ENCODE results near the gene SIPA1L2.

DNA sequence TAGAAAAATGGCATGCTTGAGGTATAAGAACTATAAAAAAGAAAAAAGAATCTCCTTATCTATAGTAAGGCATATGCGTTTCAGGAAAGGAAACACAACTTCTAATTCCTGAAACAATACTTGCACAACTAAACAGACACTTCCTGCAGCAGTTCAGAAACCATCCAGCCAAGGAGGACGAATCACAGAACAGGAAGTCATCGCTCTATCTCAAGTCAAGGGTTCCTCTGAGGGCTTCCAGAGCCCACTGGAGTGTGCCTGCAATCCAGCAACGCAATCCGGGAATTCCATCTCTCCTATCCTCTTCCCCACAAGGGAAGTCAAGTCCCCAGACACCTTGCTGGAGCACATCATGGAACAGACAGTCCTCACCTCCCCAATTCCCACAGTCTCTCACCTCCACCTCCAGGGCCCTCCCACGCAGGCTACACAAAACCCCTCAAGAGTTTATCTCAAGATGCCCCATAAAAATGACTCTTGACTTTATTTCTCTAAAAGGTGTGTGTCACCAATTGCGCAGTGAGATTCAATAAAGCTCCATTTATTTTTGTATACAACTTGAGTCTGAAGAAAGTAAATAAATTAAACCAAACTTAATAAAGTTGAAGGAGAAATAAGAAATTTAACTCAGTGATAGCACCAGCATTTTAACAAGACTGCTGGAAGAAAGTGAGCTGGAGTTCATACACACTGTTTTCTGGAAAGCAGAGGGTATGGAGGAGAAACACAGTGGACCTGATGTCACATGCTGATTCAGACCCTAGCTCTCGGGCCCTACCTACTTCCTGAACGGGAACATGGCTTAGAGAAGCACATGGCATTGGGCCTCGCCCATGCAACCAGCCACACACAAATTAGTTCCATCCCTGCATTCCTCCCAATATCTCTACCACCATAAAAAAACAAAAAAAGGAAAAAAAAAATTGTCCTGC lies 39.9 kb downstream of the SIPA1L2 start:
- TF ChIP-seq, protein P1, sequence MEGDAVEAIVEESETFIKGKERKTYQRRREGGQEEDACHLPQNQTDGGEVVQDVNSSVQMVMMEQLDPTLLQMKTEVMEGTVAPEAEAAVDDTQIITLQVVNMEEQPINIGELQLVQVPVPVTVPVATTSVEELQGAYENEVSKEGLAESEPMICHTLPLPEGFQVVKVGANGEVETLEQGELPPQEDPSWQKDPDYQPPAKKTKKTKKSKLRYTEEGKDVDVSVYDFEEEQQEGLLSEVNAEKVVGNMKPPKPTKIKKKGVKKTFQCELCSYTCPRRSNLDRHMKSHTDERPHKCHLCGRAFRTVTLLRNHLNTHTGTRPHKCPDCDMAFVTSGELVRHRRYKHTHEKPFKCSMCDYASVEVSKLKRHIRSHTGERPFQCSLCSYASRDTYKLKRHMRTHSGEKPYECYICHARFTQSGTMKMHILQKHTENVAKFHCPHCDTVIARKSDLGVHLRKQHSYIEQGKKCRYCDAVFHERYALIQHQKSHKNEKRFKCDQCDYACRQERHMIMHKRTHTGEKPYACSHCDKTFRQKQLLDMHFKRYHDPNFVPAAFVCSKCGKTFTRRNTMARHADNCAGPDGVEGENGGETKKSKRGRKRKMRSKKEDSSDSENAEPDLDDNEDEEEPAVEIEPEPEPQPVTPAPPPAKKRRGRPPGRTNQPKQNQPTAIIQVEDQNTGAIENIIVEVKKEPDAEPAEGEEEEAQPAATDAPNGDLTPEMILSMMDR (IDR thresholded peaks at IDR 0.05; ENCODE audit: insufficient read depth, low read depth, low read length), result no peak
- no peak for TF ChIP-seq EZH2 (IDR thresholded peaks at IDR 0.05; ENCODE audit: insufficient read depth, low read length)
